AG04450 (cell line): ENCODE data around the gene BZW2. TPM values are rescaled to one million over a fixed set of nuclear protein-coding genes. Genes with fewer than 3 reads are reported as not detected.

ENCODE experiments used
- CTCF ChIA-PET: fragments of 300-600, 350-600 bp; formaldehyde crosslinking; extraction: SDS; loops from one replicate; lab custom pipeline; 2022; ENCODE audit warnings: antibody characterized with exemption, inconsistent platforms; lab: Charles Lee
- POLR2A ChIA-PET: fragments of 350-600 bp; formaldehyde crosslinking; extraction: SDS; loops from one replicate; lab custom pipeline; 2021; ENCODE audit warnings: antibody characterized with exemption, inconsistent platforms; lab: Yijun Ruan, JAX
- DNase-seq: peaks from one replicate; pipeline ENCODE4 v3.0.0-alpha.2; 2011; ENCODE audit warnings: low read depth, low spot score
- H3K27ac ChIP-seq: one replicate; pipeline ENCODE4 v1.5.1; 2012; ENCODE audit warnings: low read depth, low read length, control low read depth
- H3K27me3 ChIP-seq: one replicate; pipeline ENCODE4 v1.6.0; 2012; ENCODE audit warnings: low read length; ENCODE audit not compliant: control insufficient read depth, insufficient read depth
- H3K4me3 ChIP-seq: 2 replicates; pipeline ENCODE4 v1.5.1; 2011; ENCODE audit warnings: mild to moderate bottlenecking, low read depth, low read length, control low read depth
- H3K9me3 ChIP-seq: 2 replicates; pipeline ENCODE4 v1.5.1; 2012; ENCODE audit warnings: low read length; ENCODE audit not compliant: control insufficient read depth, insufficient read depth
- polyA plus RNA-seq: library from polyadenylated mRNA; depleted of rRNA; stranded (reverse); fragments of >200 nt; gene quantifications from 2 replicates; pipeline ENCODE4 v1.2.3, GENCODE V29; 2011
- TF ChIP-seq, protein P1 (sequence below): IDR thresholded peaks from 2 replicates; pipeline ENCODE4 v1.5.1; 2011; ENCODE audit warnings: low read depth, low read length, control low read depth, inconsistent platforms

BZW2 gene
- polyA plus RNA-seq, 1 experiment, result 84.4 TPM

DNA sequence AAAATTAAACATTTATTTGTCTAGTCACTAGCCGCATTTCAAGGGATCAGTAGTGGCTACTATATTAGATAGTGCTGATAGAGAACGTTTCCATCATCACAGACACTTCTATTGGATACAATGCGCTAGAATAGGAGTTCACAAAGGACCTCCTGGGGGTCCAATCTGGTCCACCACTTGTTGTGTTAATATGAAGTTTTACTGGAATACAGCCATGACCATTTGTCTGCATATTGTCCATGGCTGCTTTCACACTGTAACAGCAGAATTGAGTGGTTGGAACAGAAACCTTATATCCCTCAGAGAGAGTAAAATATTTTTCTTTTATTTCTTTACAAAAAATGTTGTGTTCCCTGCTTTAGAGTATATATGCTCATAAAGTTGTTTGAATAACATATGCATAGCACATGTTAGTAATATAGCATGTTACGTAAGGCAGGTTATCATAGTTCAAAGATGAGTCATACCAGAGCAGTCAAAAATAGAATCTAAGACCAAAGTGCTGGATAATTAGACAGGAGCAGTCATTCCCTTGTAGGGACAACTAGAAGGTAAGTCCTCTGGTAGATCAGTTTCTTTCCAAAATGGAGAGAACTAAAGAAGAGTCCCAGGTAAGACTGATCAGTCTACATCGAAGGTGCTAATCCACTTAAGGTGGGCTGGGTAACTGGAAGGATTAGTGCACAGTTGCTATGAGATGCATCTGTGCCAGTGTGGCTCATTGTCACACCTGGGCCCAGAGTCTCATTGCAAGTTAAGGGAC, 14.9 kb downstream of the BZW2 start:
- H3K9me3 ChIP-seq, result no peaks in the 10 kb centered on the region
- ChIA-PET CTCF (no interaction called here), POLR2A (no interaction called here)
- H3K27me3 ChIP-seq, result no peaks in the 10 kb centered on the region
- peak; percentile 36 for DNase-seq
- no peak overlapping the region for H3K27ac ChIP-seq
- TF ChIP-seq, protein P1, sequence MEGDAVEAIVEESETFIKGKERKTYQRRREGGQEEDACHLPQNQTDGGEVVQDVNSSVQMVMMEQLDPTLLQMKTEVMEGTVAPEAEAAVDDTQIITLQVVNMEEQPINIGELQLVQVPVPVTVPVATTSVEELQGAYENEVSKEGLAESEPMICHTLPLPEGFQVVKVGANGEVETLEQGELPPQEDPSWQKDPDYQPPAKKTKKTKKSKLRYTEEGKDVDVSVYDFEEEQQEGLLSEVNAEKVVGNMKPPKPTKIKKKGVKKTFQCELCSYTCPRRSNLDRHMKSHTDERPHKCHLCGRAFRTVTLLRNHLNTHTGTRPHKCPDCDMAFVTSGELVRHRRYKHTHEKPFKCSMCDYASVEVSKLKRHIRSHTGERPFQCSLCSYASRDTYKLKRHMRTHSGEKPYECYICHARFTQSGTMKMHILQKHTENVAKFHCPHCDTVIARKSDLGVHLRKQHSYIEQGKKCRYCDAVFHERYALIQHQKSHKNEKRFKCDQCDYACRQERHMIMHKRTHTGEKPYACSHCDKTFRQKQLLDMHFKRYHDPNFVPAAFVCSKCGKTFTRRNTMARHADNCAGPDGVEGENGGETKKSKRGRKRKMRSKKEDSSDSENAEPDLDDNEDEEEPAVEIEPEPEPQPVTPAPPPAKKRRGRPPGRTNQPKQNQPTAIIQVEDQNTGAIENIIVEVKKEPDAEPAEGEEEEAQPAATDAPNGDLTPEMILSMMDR, result no peak
- no peak overlapping the region for H3K4me3 ChIP-seq

- Histone ChIP-seq H3K27ac (no peak overlapping the region), H3K27me3 (no peaks in the 10 kb centered on the region), H3K9me3 (no peaks in the 10 kb centered on the region), H3K4me3 (no peak overlapping the region)
- DNase-seq, result no peak
- TF ChIP-seq, protein P1, result no peak
- CTCF ChIA-PET, result no interaction called here
- POLR2A ChIA-PET, result no interaction called here
Measured at GRCh38 chr7:16661924-16662323, 15.9 kb downstream of the BZW2 start.

- POLR2A ChIA-PET, result interaction anchor here (1.1 to 1.4 kb wide), 2 partner anchors 10 to 21 kb away, joined by 6 to 13 read pairs; partner anchors contain the start of genes ANKMY2 and BZW2
- Histone ChIP-seq H3K27ac (no peak overlapping the region), H3K4me3 (no peak overlapping the region), H3K9me3 (no peaks in the 10 kb centered on the region), H3K27me3 (no peaks in the 10 kb centered on the region)
- CTCF ChIA-PET, result interaction anchor here (0.7 to 1.5 kb wide), 7 partner anchors 9 to 247 kb away, joined by 3 to 4 read pairs (median 4); partner anchors contain the start of gene BZW2
- no peak for DNase-seq
- TF ChIP-seq, protein P1, result no peak
Measured at GRCh38 chr7:16667355-16667754, 21.4 kb downstream of the BZW2 start.

DNA sequence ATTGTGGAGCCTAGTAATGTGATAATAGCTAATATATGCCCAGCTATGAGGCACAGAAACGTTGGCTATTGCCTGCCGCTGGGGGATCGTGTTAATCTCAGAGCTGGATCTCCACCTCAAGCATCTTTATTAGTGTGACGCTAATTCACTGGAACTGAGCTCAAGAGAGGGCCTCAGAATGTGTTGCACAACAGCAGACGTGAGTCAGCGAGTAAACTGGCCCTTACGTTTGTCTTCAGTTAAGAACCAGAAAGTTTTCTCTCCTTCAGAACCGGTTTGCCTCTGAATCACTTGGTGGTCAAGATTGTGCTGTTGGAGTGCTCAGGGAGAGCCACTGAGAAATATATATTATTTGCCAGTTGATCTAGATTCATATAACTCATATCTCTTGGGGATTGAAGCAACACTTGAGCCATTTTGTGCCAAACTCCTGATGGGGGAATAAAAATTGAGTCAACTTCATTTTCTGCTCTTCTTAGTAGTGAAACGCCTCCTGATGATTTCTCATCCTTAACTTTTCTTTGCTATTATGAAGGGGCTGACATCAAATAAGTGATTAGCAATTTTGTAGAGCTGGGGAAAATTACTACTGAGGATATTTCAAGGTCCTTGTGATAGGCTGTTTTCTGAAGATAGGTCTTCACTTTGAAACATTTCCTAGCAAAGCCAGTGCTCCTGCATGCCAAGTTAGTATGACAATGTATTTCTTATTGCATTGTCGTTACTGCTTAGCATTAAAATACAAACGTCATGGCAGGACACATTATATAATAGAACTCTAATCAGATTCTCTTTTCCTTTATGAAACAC, 22.3 kb downstream of the BZW2 start:
- TF ChIP-seq, protein P1, result peak; percentile 33; the same call in 1 of the 2 replicates
- Histone ChIP-seq H3K27me3 (no peaks in the 10 kb centered on the region), H3K9me3 (no peaks in the 10 kb centered on the region), H3K27ac (peak overlapping the region; percentile 59), H3K4me3 (no peak overlapping the region)
- peak; percentile 95 for DNase-seq
- ChIA-PET CTCF (interaction anchor here (0.6 to 1.5 kb wide), 9 partner anchors 10 to 250 kb away, joined by 3 to 5 read pairs (median 4); partner anchors contain the start of gene BZW2), POLR2A (interaction anchor here (0.7 to 1.4 kb wide), 3 partner anchors 11 to 22 kb away, joined by 5 to 13 read pairs (median 6); partner anchors contain the start of genes ANKMY2 and BZW2)
